Activated naive CD4-positive, alpha-beta T cell treated with anti-CD3 and anti-CD28 coated beads, Interleukin-2, amount 50 U/mL, for 24 hours (primary cell): ENCODE data around the gene SEMG1.

Experiments used
- H3K27ac Mint-ChIP-seq: one replicate; pipeline ENCODE4 v1.8.0; 2021; ENCODE audit warnings: mild to moderate bottlenecking, mixed read lengths
- H3K27me3 Mint-ChIP-seq: one replicate; pipeline ENCODE4 v1.8.0; 2021; ENCODE audit warnings: mixed read lengths
- H3K36me3 Mint-ChIP-seq: one replicate; pipeline ENCODE4 v1.8.0; 2021; ENCODE audit warnings: mixed read lengths
- H3K4me1 Mint-ChIP-seq: one replicate; pipeline ENCODE4 v1.8.0; 2021; ENCODE audit warnings: mixed read lengths
- H3K4me3 Mint-ChIP-seq: one replicate; pipeline ENCODE4 v1.8.0; 2021; ENCODE audit warnings: mild to moderate bottlenecking, mixed read lengths
- H3K9me3 Mint-ChIP-seq: one replicate; pipeline ENCODE4 v1.8.0; 2021; ENCODE audit warnings: mixed read lengths

SEMG1 gene

GRCh38 chr20:45253261-45253660 is 46.4 kb downstream of the SEMG1 start:
- no peaks in the 10 kb centered on the region for H3K36me3 Mint-ChIP-seq
- H3K4me1 Mint-ChIP-seq: no peaks in the 10 kb centered on the region
- no peaks in the 10 kb centered on the region for H3K9me3 Mint-ChIP-seq
- peaks cover 19% of the 10 kb centered on the region for H3K27me3 Mint-ChIP-seq
- no peak overlapping the region for H3K4me3 Mint-ChIP-seq
- H3K27ac Mint-ChIP-seq: no peak overlapping the region

DNA sequence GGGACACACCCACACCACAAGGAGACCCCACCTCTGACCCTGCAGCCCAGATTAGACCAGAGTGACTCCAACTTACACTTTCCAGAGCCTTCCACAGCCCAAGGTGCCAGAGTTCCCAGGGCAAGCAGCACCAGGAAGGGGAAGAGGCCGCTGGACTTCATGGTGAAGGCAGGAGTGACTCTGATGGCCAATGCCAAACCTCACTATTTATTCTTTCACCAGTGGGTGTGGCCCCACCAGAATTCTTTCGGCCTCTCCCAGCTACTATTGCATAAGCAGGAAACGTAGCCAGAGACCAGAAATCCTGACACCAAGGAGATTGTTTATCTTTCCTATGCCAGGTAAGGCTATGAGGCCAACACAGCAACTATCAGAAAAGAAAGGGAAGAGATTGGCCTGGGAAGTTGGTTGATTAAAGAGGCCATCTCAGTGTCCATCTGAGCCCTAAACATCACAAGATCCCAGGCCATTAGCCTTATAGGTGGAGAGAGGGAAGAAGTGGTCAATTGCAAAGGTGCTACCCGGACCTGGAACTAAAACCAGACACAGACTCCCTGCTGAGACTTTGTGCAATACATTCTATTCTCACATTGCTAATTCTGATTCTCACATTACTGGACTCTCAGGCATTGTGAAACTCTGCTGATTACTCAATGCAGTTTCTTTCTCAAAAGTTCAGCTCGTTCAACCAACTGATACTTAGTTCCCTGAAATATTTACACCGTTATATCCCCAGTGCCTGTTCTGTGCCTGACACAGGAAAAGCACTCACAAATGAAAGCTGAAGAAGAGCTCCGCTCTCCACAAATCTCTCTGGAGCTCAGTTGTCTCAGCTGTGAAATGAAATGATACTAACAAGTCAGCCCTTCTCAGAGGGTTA is 47.8 kb downstream of the SEMG1 start, which contains the start of gene SLPI:
Gene SLPI (minus strand): TSS at position 182 of the 880 bp plus-strand sequence. CDS start 21 bp downstream, at position 161.
- H3K4me1 Mint-ChIP-seq: no peaks in the 10 kb centered on the region
- H3K36me3 Mint-ChIP-seq: no peaks in the 10 kb centered on the region
- peaks cover 16% of the 10 kb centered on the region for H3K27me3 Mint-ChIP-seq
- no peak within 1 kb of the TSS for H3K27ac Mint-ChIP-seq
- H3K4me3 Mint-ChIP-seq: no peak within 1 kb of the TSS
- H3K9me3 Mint-ChIP-seq: no peaks in the 10 kb centered on the region

- no peak overlapping the region for H3K27ac Mint-ChIP-seq
- no peak overlapping the region for H3K4me3 Mint-ChIP-seq
- peaks cover 11% of the 10 kb centered on the region for H3K27me3 Mint-ChIP-seq
- H3K36me3 Mint-ChIP-seq: no peaks in the 10 kb centered on the region
- no peaks in the 10 kb centered on the region for H3K4me1 Mint-ChIP-seq
- H3K9me3 Mint-ChIP-seq: no peaks in the 10 kb centered on the region
Measured at GRCh38 chr20:45257161-45257560, 50.3 kb downstream of the SEMG1 start.

- H3K4me3 Mint-ChIP-seq: no peak overlapping the region
Measured at GRCh38 chr20:45257711-45258110, 50.9 kb downstream of the SEMG1 start.

DNA sequence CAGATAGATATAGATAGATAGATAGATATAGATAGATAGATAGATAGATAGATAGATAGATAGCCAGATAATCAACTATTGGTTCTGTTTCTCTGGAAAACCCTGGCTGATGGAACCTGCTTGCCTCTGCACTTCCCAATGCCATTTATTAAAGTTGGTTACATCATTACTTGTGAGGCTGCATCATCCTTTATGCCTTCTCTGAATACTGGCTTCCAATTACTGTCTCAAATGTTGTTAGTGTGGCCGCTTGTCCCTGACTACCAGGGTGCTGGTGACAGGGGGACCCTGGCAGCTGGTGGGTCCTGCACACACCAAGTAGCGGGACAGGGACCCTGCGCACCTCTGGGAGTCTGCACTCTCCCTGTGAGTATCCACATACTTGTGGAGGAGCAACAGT is 51.4 kb downstream of the SEMG1 start:
- Mint-ChIP-seq H3K4me1 (no peaks in the 10 kb centered on the region), H3K36me3 (no peaks in the 10 kb centered on the region), H3K27ac (no peak overlapping the region), H3K4me3 (no peak overlapping the region), H3K9me3 (no peaks in the 10 kb centered on the region), H3K27me3 (peaks cover 9% of the 10 kb centered on the region)

More at GRCh38 chr20:45257711-45258110, 50.9 kb downstream of the SEMG1 start:
- Mint-ChIP-seq H3K27me3 (peaks cover 10% of the 10 kb centered on the region), H3K36me3 (no peaks in the 10 kb centered on the region), H3K4me1 (no peaks in the 10 kb centered on the region), H3K27ac (peak overlapping the region; percentile 66), H3K9me3 (no peaks in the 10 kb centered on the region)

DNA sequence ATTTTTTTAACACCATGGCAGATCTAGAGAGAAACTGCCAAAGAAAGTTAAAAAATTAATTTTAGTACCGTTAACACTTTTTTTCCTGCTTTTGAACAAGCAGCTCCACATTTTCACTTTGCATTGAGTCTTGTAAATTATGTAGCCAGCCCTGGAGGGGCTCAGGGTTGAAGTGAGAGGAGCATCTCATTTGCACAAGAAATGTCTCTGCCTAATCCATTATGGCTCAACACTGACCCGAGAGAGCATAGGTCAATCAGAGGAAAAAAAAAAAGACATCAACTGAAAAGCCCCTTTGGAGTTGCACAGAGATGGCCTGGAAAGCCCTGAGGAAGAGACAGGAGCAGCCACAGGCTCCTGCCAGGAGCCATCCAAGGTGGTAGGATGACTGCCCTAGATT is 51.8 kb downstream of the SEMG1 start:
- Mint-ChIP-seq H3K4me1 (no peaks in the 10 kb centered on the region), H3K9me3 (no peaks in the 10 kb centered on the region), H3K4me3 (no peak overlapping the region), H3K36me3 (no peaks in the 10 kb centered on the region), H3K27me3 (peaks cover 7% of the 10 kb centered on the region), H3K27ac (no peak overlapping the region)
